Vagina (tissue), 2 donors: ENCODE measurements around the gene SLC18A2. TPM values are rescaled to one million over a fixed set of nuclear protein-coding genes. Genes with fewer than 3 reads are reported as not detected.
A peak's percentile ranks its signal among the peaks of the same experiment; 100 is the strongest.

Experiments
- DNase-seq, 2 donors: peaks; one replicate each; pipeline ENCODE4 v3.0.0-alpha.2; 2017; ENCODE audit errors: extremely low spot score in 2 of 2
- H3K27ac ChIP-seq: fragments of 200-600 bp; sonication (generic); one replicate; pipeline ENCODE4 v1.5.1; 2019
- H3K27me3 ChIP-seq: fragments of 200-600 bp; sonication (generic); one replicate; pipeline ENCODE4 v1.5.1; 2019
- H3K36me3 ChIP-seq, 2 donors: fragments of 200-600 bp; sonication (generic); one replicate each; pipeline ENCODE4 v1.5.1; 2017 to 2019
- H3K4me1 ChIP-seq: fragments of 200-600 bp; sonication (generic); one replicate; pipeline ENCODE4 v1.5.1; 2019
- H3K4me3 ChIP-seq, 2 donors: fragments of 200-600 bp; sonication (generic); 1 replicate in 1 of 2; 2 replicates in 1 of 2; pipeline ENCODE4 v1.5.1; 2016 to 2019
- H3K9me3 ChIP-seq: fragments of 200-600 bp; sonication (generic); one replicate; pipeline ENCODE4 v1.5.1; 2019
- POLR2A ChIP-seq, 2 donors: fragments of 450-650 bp; IDR thresholded peaks; one replicate each; pipeline ENCODE4 v1.6.1; 2017; ENCODE audit warnings: antibody characterized with exemption in 2 of 2, mild to moderate bottlenecking in 2 of 2, moderate library complexity in 2 of 2
- POLR2AphosphoS5 ChIP-seq, 2 donors: sonication (generic); formaldehyde crosslinking; IDR thresholded peaks; one replicate each; pipeline ENCODE4 v1.9.0; 2017; ENCODE audit warnings: antibody characterized with exemption in 2 of 2, mild to moderate bottlenecking in 2 of 2, low read depth in 1 of 2; ENCODE audit not compliant: insufficient read depth in 1 of 2
- intact Hi-C: fragments of 100-400 bp; cut with DNase I; formaldehyde crosslinking; loops from one replicate; pipeline ENCODE4 v1.15.1; 2023
- total RNA-seq: library from RNA; depleted of rRNA; stranded (reverse); fragments of >200 nt; gene quantifications from one replicate; pipeline ENCODE4 v1.2.3, GENCODE V29; 2016
- TF ChIP-seq, protein P1 (sequence below), 3 experiments: fragments of 450-650 bp in 2 of 3; fragments of 200-600 bp in 1 of 3; sonication (generic) in 1 of 3; IDR thresholded peaks; one replicate each; pipeline ENCODE4 v1.5.1; 2017 to 2019; ENCODE audit warnings: antibody characterized with exemption in 3 of 3, mild to moderate bottlenecking in 2 of 3, moderate library complexity in 2 of 3

Gene SLC18A2
- 11.5 TPM for total RNA-seq

DNA sequence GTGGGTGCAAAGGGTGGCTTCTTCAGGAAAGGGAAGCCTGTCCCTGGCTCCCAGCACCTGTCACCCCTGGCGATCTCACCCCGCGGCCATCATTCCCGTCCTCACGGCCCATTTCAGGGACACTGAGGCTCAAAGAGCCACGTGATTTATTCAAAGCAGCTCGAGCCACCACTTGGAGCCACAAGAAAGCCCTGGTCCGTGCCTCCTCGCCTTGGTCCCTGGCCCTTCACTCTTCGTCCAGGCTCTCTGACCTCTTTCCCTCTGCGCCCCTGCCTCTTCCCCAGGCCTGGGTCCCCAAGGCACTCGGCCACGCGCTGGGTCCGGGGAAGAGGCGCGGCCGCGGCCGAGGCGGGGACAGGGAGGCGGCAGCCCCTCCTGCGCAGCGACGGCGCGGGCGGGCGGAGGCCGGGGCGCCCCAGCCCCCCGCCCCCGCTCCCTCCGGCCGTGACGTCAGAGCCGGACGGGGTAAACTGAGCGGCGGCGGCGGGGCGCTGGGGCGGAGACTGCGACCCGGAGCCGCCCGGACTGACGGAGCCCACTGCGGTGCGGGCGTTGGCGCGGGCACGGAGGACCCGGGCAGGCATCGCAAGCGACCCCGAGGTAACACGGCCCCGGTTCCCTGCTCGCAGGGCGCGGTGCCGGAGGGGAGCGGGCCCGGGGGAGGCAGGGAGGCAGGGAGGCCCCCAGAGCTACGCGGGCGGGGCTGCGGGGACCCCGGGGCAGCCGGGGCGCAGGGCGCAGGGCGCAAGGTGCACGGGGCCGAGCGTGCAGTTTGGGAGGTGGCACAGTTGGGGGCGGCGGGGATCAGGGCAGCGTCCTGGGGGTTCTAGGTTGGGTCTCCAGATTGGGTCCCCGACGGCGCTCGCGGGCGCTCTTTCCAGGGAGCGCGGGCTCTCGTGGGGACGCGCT is at the start of gene SLC18A2:
Gene SLC18A2 (plus strand): TSS at position 494 of the 909 bp plus-strand sequence. CDS start 580 bp downstream, outside the sequence.
- DNase-seq: no peak
- intact Hi-C loops: no loop called here
- Histone ChIP-seq H3K27ac (peak within 1 kb of the TSS; percentile 80), H3K4me1 (peaks cover 5% of the 10 kb centered on the region), H3K36me3 (no peaks in the 10 kb centered on the region), H3K9me3 (no peaks in the 10 kb centered on the region), H3K27me3 (no peaks in the 10 kb centered on the region), H3K4me3 (peak within 1 kb of the TSS; percentile 51 to 53)
- TF ChIP-seq POLR2AphosphoS5 (IDR thresholded peaks at IDR 0.05; ENCODE audit: insufficient read depth in 1 of 2, low read depth in 1 of 2) (no peak), POLR2A (IDR thresholded peaks at IDR 0.05) (no peak)
- TF ChIP-seq, protein P1, sequence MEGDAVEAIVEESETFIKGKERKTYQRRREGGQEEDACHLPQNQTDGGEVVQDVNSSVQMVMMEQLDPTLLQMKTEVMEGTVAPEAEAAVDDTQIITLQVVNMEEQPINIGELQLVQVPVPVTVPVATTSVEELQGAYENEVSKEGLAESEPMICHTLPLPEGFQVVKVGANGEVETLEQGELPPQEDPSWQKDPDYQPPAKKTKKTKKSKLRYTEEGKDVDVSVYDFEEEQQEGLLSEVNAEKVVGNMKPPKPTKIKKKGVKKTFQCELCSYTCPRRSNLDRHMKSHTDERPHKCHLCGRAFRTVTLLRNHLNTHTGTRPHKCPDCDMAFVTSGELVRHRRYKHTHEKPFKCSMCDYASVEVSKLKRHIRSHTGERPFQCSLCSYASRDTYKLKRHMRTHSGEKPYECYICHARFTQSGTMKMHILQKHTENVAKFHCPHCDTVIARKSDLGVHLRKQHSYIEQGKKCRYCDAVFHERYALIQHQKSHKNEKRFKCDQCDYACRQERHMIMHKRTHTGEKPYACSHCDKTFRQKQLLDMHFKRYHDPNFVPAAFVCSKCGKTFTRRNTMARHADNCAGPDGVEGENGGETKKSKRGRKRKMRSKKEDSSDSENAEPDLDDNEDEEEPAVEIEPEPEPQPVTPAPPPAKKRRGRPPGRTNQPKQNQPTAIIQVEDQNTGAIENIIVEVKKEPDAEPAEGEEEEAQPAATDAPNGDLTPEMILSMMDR (IDR thresholded peaks at IDR 0.05): no peak

DNA sequence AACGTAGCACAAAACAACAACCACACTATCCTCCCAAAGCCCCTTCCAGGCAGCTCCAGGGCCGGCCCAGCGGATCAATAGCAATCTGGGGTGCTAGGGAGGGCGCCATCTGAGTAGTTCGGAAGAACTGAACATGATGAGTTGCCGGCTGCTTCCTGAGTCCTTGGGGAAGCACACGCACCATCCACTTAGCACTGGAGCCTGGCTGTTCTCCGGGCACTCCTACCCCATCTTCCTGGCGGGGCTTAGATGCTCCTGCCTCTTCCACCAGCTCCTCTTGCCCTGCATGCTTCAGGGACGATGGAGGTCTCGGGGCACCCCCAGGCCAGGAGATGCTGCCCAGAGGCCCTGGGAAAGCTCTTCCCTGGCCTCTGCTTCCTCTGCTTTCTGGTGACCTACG is 43.7 kb upstream of the SLC18A2 start, which contains the start of gene KCNK18:
Gene KCNK18 (plus strand): TSS at position 301 of the 400 bp plus-strand sequence. CDS start 0 bp downstream, at position 301.
- intact Hi-C loops: no loop called here
- Histone ChIP-seq H3K9me3 (no peaks in the 10 kb centered on the region), H3K4me1 (no peaks in the 10 kb centered on the region), H3K36me3 (no peaks in the 10 kb centered on the region), H3K27me3 (no peaks in the 10 kb centered on the region), H3K27ac (no peak within 1 kb of the TSS), H3K4me3 (no peak within 1 kb of the TSS)
- no peak for DNase-seq
- TF ChIP-seq POLR2AphosphoS5 (IDR thresholded peaks at IDR 0.05; ENCODE audit: insufficient read depth in 1 of 2, low read depth in 1 of 2) (no peak), POLR2A (IDR thresholded peaks at IDR 0.05) (no peak)
- TF ChIP-seq, protein P1 (IDR thresholded peaks at IDR 0.05): no peak

DNA sequence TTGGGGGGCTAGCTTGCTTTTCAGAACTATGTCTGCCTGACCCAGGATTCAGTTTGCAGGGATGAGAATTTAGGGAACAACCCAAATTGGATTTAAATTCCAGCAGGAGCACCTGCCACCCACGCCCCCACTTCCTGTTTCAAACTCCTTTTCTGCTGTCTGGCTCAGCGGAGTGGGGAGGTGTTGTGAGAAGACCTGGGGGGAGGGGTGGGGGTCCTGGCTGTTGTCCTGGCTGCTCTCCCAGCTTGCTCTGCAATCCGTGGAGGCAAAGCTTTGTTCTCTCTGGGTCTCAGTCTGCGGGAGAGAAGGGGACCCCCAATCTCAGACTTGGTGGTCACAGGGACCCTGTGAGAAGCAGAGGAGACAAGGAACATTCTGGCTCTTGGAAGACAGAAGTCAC is 42.8 kb upstream of the SLC18A2 start:
- H3K4me1 ChIP-seq: no peaks in the 10 kb centered on the region
- TF ChIP-seq, protein P1 (IDR thresholded peaks at IDR 0.05): no peak
- TF ChIP-seq POLR2AphosphoS5 (IDR thresholded peaks at IDR 0.05; ENCODE audit: insufficient read depth in 1 of 2, low read depth in 1 of 2) (no peak), POLR2A (IDR thresholded peaks at IDR 0.05) (no peak)

DNA sequence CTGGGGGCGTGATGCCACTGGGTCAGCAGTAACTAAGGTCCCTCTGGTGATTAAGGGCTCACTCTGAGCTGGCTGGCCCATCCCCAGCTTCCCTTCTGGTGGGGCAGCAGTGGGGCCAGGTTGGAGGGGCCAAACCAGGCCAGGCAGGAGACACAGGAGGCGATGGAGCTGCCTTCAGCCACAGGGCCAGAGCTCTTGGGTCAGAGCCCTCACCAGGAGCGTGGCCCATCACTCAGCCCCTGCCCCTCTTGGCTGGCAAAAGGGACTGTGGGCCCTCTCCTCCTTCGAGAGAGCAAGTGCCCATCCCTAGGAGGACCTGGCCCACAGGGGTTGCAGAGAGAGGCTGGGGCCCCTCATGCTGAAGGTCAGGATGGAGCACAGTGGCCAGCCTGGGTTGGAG is 39.1 kb upstream of the SLC18A2 start:
- intact Hi-C loops: no loop called here
- H3K36me3 ChIP-seq: no peaks in the 10 kb centered on the region

More for the DNA sequence above, 42.8 kb upstream of the SLC18A2 start:
- Histone ChIP-seq H3K36me3 (no peaks in the 10 kb centered on the region), H3K9me3 (no peaks in the 10 kb centered on the region), H3K4me3 (no peak overlapping the region), H3K27ac (no peak overlapping the region), H3K27me3 (no peaks in the 10 kb centered on the region)
- DNase-seq: no peak
- intact Hi-C loops: no loop called here

More for the DNA sequence above, 39.1 kb upstream of the SLC18A2 start:
- no peaks in the 10 kb centered on the region for H3K9me3 ChIP-seq
- TF ChIP-seq POLR2A (IDR thresholded peaks at IDR 0.05): no peak
- TF ChIP-seq, protein P1 (IDR thresholded peaks at IDR 0.05): no peak
- no peak for TF ChIP-seq POLR2AphosphoS5 (IDR thresholded peaks at IDR 0.05; ENCODE audit: insufficient read depth in 1 of 2, low read depth in 1 of 2)
- no peak overlapping the region for H3K27ac ChIP-seq
- H3K4me3 ChIP-seq: no peak overlapping the region
- no peak for DNase-seq
- H3K27me3 ChIP-seq: no peaks in the 10 kb centered on the region
- H3K4me1 ChIP-seq: no peaks in the 10 kb centered on the region
